Measurements from ENCODE around the gene FBXL2. TPM values are rescaled to one million over a fixed set of nuclear protein-coding genes. Genes with fewer than 3 reads are reported as not detected.
"Not testable (repeated sequence)": the region's sequence is repeated elsewhere in the genome, so short reads cannot be mapped to it uniquely, and the experiment has no call there.

The FBXL2 gene
- total RNA-seq, 1 experiment from 2014 or later = 6.8 TPM

GRCh38 chr3:33394403-33395054, 117.3 kb downstream of the FBXL2 start:
- H3K9me3 ChIP-seq = no peaks in the 10 kb centered on the region
- H3K27me3 ChIP-seq = no peaks in the 10 kb centered on the region
- no peak for DNase-seq
- peaks cover 44% of the 10 kb centered on the region for H3K36me3 ChIP-seq
- H3K4me3 ChIP-seq = no peak overlapping the region

GRCh38 chr3:33395900-33396299, 118.7 kb downstream of the FBXL2 start:
- Histone ChIP-seq H3K9me3 (no peaks in the 10 kb centered on the region), H3K36me3 (peaks cover 43% of the 10 kb centered on the region), H3K27me3 (no peaks in the 10 kb centered on the region), H3K4me3 (no peak overlapping the region)
- DNase-seq = no peak

- peaks cover 40% of the 10 kb centered on the region for H3K36me3 ChIP-seq
- no peaks in the 10 kb centered on the region for H3K27me3 ChIP-seq
- DNase-seq = no peak
- no peak overlapping the region for H3K4me3 ChIP-seq
- H3K9me3 ChIP-seq = no peaks in the 10 kb centered on the region
Observed at GRCh38 chr3:33398410-33398809, 121.2 kb downstream of the FBXL2 start.

- peaks cover 43% of the 10 kb centered on the region for H3K36me3 ChIP-seq
- no peak for DNase-seq
- H3K4me3 ChIP-seq = no peak overlapping the region
- H3K27me3 ChIP-seq = no peaks in the 10 kb centered on the region
- no peaks in the 10 kb centered on the region for H3K9me3 ChIP-seq
Observed at GRCh38 chr3:33401781-33402180, 124.5 kb downstream of the FBXL2 start.

- H3K36me3 ChIP-seq = peaks cover 39% of the 10 kb centered on the region
- no peaks in the 10 kb centered on the region for H3K9me3 ChIP-seq
- no peak for DNase-seq
- no peaks in the 10 kb centered on the region for H3K27me3 ChIP-seq
- no peak overlapping the region for H3K4me3 ChIP-seq
Observed at GRCh38 chr3:33402936-33403335, 125.7 kb downstream of the FBXL2 start.

GRCh38 chr3:33403756-33404155, 126.5 kb downstream of the FBXL2 start:
- H3K36me3 ChIP-seq = peaks cover 39% of the 10 kb centered on the region
- no peak overlapping the region for H3K4me3 ChIP-seq
- no peaks in the 10 kb centered on the region for H3K27me3 ChIP-seq
- H3K9me3 ChIP-seq = no peaks in the 10 kb centered on the region
- no peak for DNase-seq

GRCh38 chr3:33410816-33411215, 133.6 kb downstream of the FBXL2 start:
- H3K9me3 ChIP-seq, DNase-seq, H3K4me3 ChIP-seq, H3K27me3 ChIP-seq: not testable (repeated sequence)
- peaks cover 20% of the 10 kb centered on the region for H3K36me3 ChIP-seq

- H3K36me3 ChIP-seq = peaks cover 29% of the 10 kb centered on the region
- H3K4me3 ChIP-seq = no peak overlapping the region
- DNase-seq = no peak
- H3K27me3 ChIP-seq = no peaks in the 10 kb centered on the region
- no peaks in the 10 kb centered on the region for H3K9me3 ChIP-seq
Observed at GRCh38 chr3:33417066-33417673, 139.9 kb downstream of the FBXL2 start.

GRCh38 chr3:33419948-33420347, 142.7 kb downstream of the FBXL2 start:
- no peak for DNase-seq
- Histone ChIP-seq H3K27me3 (no peaks in the 10 kb centered on the region), H3K4me3 (no peak overlapping the region), H3K36me3 (peaks cover 27% of the 10 kb centered on the region), H3K9me3 (no peaks in the 10 kb centered on the region)

GRCh38 chr3:33420966-33421365, 143.7 kb downstream of the FBXL2 start:
- DNase-seq = no peak
- no peaks in the 10 kb centered on the region for H3K27me3 ChIP-seq
- H3K4me3 ChIP-seq = no peak overlapping the region
- H3K36me3 ChIP-seq = peaks cover 24% of the 10 kb centered on the region
- no peaks in the 10 kb centered on the region for H3K9me3 ChIP-seq

GRCh38 chr3:33424606-33425452, 147.6 kb downstream of the FBXL2 start:
- Histone ChIP-seq H3K27me3 (no peaks in the 10 kb centered on the region), H3K4me3 (no peak overlapping the region), H3K36me3 (peaks cover 9% of the 10 kb centered on the region), H3K9me3 (no peaks in the 10 kb centered on the region)
- DNase-seq = no peak

GRCh38 chr3:33425453-33425852, 148.2 kb downstream of the FBXL2 start:
- Histone ChIP-seq H3K36me3 (peaks cover 9% of the 10 kb centered on the region), H3K27me3 (no peaks in the 10 kb centered on the region), H3K4me3 (no peak overlapping the region), H3K9me3 (no peaks in the 10 kb centered on the region)
- no peak for DNase-seq

- no peak for DNase-seq
- Histone ChIP-seq H3K9me3 (no peaks in the 10 kb centered on the region), H3K27me3 (no peaks in the 10 kb centered on the region), H3K4me3 (no peak overlapping the region), H3K36me3 (peaks cover 6% of the 10 kb centered on the region)
Observed at GRCh38 chr3:33426068-33426467, 148.8 kb downstream of the FBXL2 start.

- Histone ChIP-seq H3K4me3 (no peak overlapping the region), H3K9me3 (no peaks in the 10 kb centered on the region), H3K27me3 (no peaks in the 10 kb centered on the region), H3K36me3 (no peaks in the 10 kb centered on the region; the same call in none of the 2 replicates)
- no peak for DNase-seq
Observed at GRCh38 chr3:33426630-33427317, 149.5 kb downstream of the FBXL2 start.

GRCh38 chr3:33428734-33429133, 151.5 kb downstream of the FBXL2 start:
- Histone ChIP-seq H3K9me3 (no peaks in the 10 kb centered on the region), H3K36me3 (no peaks in the 10 kb centered on the region; the same call in 1 of the 2 replicates), H3K27me3 (no peaks in the 10 kb centered on the region), H3K4me3 (no peak overlapping the region)
- no peak for DNase-seq

GRCh38 chr3:33429306-33429705, 152.1 kb downstream of the FBXL2 start:
- not testable (repeated sequence) for H3K27me3 ChIP-seq, H3K36me3 ChIP-seq, H3K4me3 ChIP-seq, H3K9me3 ChIP-seq, DNase-seq

- Histone ChIP-seq H3K4me3 (no peak overlapping the region), H3K27me3 (no peaks in the 10 kb centered on the region), H3K9me3 (no peaks in the 10 kb centered on the region), H3K36me3 (no peaks in the 10 kb centered on the region)
- no peak for DNase-seq
Observed at GRCh38 chr3:33430061-33430460, 152.8 kb downstream of the FBXL2 start.

Measured in MG63 (cell line).